Inflammatory macrophage treated with lipopolysaccharide for 4 hours (primary cell): Measurements from ENCODE around the gene PHF11.
"Not testable (repeated sequence)": the region's sequence is repeated elsewhere in the genome, so short reads cannot be mapped to it uniquely, and the experiment has no call there.

Source experiments
- DNase-seq: peaks from one replicate; pipeline ENCODE4 v3.0.0-alpha.2; 2020

The PHF11 gene

DNA sequence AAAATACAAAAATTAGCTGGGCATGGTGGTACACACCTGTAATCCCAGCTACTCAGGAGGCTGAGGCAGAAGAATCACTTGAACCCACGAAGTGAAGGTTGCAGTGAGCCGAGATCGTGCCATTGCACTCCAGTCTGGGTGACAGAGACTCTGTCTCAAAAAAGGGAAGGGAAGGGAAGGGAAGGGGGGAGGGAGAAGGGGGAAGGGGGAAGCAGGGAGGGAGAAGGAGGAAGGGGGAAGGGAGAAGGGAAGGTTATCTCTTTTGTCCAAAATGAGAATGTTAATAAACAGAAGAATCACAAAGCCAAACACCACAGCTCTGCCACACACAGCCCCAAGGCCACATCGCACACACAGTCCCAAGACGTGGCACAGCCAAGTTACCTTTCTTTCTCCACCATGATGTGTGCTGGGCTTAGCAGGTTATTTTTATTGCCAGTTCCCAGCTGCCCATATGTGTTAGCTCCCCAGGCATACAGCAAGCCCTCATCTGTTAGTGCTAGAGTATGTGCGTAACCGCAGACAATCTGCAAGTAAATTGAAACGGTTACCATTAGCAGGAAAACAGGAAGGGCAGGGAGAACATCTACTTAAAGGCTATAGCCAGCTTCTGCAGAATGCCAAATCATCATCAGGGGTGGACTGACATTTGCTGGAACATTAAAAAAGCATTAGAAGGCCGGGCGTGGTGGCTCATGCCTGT is 55.3 kb downstream of the PHF11 start:
- DNase-seq = peak; percentile 39

DNA sequence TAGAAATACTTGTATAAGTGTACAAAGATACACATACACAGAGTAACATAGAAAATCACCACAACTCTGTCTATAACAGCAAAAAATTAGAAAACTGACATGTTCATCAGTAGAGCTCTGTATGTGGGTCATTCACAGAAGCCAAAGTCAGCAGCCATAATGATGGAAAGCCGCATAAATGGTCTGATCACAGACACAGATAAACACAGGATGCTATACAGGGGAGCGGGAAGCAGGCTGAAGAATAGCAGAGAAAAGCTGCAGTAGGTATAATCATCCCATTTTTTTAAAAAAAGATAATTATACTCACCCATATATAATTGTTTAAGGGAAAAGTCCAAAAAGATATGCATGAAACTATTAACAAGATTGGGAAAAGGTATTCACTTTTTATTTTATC is 58.1 kb downstream of the PHF11 start:
- no peak for DNase-seq

DNA sequence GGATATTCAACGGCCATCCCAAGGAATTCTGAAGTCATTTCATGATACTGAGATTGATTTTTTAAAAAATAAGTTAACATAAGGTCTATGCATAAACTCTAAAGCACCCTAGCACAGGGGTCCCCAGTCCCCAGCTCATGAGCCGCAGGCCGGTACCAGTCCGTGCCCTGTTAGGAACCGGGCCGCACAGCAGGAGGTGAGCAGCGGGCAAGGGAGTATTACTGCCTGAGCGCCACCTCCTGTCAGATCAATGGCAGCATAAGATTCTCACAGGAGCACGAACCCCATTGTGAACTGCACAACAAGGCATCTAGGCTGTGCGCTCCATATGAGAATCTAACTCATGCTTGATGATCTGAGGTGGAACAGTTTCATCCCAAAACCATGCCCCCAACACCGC is 58.6 kb downstream of the PHF11 start:
- DNase-seq = no peak

DNA sequence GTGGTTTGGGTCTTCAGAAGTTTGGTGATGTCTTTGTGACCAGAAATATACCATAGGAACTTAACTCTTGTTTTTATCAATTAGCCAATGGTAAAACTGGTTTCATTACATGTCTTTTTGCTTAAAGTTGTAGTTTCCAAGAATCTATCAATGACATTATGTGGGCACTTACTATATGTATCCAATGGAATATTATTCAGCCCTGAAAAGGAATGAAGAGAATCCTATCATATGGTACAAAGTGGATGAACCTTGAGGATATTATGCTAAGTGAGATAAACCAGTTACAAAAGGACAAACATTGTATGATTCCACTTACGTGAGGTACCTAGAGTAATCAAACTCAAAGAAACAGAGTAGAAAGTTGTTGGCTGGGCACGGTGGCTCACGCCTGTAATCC is 63.3 kb downstream of the PHF11 start:
- DNase-seq = no peak

DNA sequence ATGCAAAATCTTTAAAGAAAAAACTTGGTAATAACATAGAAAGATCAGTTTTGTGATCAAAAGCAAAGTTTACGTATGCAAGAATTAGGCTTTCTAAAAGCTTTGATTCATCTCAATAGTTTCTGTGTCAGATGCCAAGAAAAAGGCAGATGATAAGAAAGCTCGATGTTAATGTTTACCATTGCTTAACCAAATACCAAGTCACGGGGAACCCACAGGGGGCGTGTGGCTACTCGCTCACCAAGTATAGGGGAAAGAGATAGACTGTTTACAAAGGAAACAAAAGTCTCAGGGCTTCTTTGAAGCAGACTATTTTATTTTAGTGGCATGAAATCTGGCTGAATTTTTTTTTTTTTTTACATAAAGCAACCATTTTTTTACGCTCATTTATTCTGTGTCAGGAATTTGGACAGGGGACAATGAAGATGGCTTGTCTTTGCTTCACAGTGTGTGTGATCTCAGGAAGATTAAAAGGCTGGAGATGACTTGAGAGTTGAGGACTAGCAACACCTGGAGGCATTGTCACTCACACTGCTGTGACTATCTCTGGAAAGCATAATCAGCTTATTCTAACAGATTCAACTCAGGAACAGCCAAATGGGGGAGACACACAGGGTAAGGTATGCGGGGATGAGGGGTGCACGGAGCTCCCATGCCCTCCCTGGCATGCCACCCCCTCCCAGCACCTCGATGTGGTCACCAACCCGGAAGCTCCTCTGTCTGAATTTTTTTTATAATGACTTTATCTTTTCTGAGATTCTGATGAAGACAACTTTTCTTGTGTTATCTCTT is 64.7 kb downstream of the PHF11 start:
- DNase-seq = peak; percentile 20

DNA sequence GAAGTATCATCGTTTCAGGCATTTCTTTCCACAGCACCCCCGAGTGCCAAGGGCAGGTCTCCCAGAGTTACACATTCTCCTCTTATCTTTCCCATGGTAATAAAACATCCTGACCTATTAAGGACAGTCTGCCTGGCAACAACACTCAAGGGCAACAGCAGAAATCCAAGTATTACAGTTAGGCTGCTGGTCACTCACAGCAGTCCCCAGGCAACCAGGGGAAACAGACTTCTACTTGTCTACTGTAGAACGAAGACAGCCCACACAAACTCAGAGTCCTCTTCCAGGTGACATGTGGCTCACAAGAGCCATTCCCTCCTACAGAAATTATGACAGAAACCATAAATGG is 65.3 kb downstream of the PHF11 start:
- no peak for DNase-seq

DNA sequence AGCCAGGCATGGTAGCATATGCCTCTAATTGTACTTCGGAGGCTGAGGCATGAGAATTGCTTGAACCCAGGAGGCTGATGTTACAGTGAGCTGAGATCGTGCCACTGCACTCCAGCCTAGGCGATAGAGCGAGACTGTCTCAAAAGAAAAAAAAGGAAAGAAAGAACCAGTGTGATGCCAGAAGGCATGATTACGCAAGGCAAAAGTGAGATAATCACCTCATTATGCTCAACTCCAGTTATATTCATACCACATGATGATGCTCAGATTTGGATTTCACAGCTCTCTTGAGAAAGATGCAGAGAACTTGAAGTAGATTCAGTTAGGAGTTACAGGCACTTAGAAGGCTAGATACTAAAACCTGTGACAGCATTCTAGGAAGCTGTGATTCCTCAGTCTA is 67.8 kb downstream of the PHF11 start:
- peak; percentile 75 for DNase-seq

DNA sequence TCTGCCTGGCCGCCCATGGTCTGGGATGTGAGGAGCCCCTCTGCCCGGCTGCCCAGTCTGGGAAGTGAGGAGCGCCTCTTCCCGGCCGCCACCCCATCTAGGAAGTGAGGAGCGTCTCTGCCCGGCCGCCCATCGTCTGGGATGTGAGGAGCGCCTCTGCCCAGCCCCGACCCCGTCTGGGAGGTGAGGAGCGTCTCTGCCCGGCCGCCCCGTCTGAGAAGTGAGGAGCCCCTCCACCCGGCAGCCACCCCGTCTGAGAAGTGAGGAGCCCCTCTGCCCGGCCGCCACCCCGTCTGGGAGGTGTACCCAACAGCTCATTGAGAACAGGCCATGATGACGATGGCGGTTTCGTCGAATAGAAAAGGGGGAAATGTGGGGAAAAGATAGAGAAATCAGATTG is 69.7 kb downstream of the PHF11 start:
- not testable (repeated sequence) for DNase-seq

DNA sequence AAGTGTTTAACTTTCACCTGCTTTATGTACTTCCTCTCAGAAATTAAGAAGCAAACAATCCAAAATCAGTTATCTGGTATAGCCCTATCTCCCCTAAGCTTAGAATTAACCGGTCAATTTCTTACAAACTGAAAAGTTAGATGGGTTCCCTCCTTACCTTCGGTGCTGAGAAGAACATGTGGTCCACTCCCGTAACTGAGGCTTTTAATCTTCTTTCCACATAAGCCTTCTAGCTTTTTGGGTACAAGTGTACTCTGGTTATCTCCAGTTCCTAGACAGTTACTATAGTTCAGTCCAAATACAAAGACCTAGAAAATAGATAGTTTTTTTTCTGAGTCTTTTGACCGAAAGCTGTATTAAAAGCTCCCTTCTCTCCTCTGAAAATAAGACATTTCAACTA is 70.7 kb downstream of the PHF11 start:
- no peak for DNase-seq

DNA sequence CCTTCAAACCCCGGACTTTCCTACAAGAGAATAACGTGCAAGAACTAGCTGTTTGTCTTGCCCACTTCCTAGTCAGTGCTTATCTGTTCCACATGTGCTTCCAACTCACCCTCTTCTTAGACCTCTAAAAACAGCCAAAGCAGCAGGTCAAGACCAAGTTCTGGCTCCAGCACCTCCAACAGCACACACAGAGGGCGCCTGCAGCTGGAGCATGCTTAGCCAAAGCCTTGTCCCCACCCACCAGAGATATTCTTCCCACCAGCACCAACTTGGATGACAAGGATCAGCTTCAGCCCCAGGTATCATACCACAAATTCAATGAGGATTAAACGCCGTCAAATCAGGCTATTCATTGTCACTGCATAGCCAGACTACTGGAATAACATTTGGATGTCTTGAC is 71.7 kb downstream of the PHF11 start:
- no peak for DNase-seq

DNA sequence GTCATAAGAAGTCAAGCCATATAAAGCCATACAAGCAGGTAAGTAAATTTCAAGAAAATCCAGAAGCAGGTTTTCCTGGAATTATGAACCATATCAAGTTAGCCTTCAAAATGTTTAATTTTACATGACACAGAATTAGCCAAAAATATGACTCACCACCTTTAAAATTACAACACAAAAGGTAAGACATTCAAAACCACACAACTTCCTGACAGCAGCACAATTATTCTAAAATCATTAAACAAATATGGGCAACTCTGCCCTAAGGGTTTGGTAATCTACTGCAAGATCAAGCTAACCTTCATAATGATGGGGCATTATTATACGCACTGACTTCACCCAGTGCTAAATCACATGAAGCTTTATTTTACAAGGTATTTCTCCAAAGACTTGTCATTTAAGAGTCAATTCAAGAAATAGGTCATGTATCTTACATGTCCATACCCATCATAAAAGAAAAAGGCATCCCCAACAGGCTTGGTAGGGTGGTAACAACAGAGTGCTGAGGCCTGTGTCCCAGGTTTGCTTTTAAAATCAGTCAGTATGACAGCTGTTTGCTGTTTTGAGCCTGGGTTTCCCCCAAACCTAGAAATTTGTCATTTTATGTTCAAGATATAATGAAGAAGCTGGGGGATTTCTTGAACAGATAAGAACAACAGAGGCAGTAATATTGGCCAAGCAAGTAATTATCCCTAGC is 74.4 kb downstream of the PHF11 start:
- no peak for DNase-seq

DNA sequence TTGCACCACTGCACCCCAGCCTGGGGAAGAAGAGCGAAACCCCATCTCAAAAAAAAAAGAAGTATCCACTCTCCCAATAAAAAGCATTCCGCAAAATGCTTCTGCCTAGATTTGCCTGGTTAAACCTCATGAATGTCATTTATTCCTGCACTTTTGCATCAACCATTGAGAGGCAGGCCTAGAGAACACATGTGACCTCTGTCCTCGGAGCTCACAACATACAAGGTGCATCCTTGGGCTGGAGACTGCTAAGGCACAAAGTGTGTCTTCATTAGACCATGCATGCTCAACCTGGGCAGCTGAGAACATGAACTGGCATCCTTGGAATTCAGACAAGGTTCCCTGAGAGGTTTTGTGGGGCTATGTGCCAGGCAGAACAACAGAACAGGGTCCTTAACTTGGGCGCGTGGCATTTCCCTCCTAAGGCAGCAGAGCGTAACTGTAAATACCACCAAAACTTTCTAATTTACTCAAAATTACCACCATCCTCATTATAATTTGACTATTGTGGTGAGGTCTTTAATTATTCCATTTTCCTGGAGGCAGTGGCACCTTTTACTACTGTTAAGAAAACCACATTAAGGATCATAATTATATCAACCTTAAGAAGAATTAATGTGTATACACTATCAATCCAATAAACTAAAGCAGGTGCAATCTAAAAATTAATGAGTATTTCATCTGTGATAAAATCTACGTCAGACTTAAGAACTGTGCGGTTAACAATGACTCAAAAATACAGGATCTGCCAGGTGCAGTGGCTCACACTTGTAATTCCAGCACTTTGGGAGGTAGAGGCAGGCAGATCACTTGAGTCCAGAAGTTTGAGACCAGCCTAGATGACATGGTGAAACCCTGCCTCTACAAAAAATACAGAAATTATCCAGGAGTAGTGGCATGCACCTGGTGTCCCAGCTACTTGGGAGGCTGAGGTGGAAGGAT is 75.8 kb downstream of the PHF11 start:
- no peak for DNase-seq
